ENCODE measurements around the gene FER.

GRCh38 chr5:108788142-108788541 lies 40.4 kb downstream of the FER start:
- TF ChIP-seq CTCF (IDR thresholded peaks at IDR 0.05 in 2 of 3, conservative IDR thresholded peaks at IDR 0.05 in 1 of 3; ENCODE audit: insufficient read depth in 2 of 3, low read depth in 1 of 3, low read length in 3 of 3), result no peak
- TF ChIP-seq MYC (IDR thresholded peaks at IDR 0.05; ENCODE audit: low read depth, low read length), result no peak
- TF ChIP-seq MYC (CRISPR knock-in tag; IDR thresholded peaks at IDR 0.05; ENCODE audit: borderline replicate concordance, low read depth), result no peak
- TF ChIP-seq POLR2A (conservative IDR thresholded peaks at IDR 0.05), result no peak
- no peak for TF ChIP-seq U2AF2 (optimal IDR thresholded peaks at IDR 0.05; ENCODE audit: low read depth, low read length)
- TF ChIP-seq L3MBTL2 (IDR thresholded peaks at IDR 0.05), result no peak
